ENCODE measurements around the gene CFAP46. TPM values are rescaled to one million over a fixed set of nuclear protein-coding genes. Genes with fewer than 3 reads are reported as not detected.

CFAP46 gene
- total and polyA plus RNA-seq, 2 of the 8 experiments (the other 6 are each of a cell fraction or from before 2014, with no cell fraction given), result 2.6 to 4.8 TPM

DNA sequence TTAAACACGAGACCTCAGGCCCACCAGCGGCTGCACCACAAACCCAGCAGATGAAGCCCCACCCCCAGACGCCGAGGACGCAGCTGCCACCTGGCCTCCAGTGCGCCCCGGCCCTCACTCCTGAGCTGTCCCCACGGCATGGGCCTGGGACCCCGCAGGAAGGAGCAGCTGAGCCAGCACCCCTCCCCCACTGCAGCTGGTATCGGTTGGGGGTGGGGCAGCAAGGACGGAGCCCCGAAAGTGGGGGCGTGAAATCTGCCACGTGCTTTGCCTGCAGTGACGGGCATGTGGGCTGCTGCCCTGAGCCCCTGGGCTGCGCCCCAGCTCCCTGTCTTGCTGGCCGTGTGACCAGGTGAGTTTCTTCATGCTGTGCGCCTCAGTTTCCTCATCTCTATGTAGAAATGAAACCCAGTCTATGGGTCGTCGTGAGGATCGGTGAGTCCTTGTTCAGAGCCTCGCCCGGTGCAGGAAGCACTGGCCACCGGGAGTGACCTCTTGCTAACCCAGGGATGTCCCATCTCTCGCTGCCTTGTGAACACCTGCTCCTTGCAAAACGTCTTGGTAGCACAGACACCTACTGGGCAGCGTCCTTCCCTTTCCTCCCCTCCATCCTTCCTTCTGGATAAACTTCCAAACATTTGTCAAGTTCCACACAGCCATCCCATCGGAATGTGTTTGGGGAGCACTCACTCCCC, 32.0 kb downstream of the CFAP46 start (continued):
- TF ChIP-seq, protein P1, sequence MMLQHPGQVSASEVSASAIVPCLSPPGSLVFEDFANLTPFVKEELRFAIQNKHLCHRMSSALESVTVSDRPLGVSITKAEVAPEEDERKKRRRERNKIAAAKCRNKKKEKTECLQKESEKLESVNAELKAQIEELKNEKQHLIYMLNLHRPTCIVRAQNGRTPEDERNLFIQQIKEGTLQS (IDR thresholded peaks at IDR 0.05; ENCODE audit: insufficient read depth, low read depth, low read length), result no peak
- TF ChIP-seq, protein P2, sequence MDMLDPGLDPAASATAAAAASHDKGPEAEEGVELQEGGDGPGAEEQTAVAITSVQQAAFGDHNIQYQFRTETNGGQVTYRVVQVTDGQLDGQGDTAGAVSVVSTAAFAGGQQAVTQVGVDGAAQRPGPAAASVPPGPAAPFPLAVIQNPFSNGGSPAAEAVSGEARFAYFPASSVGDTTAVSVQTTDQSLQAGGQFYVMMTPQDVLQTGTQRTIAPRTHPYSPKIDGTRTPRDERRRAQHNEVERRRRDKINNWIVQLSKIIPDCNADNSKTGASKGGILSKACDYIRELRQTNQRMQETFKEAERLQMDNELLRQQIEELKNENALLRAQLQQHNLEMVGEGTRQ (IDR thresholded peaks at IDR 0.05; ENCODE audit: low read length), result no peak
- TF ChIP-seq EZH2 (IDR thresholded peaks at IDR 0.05; ENCODE audit: low read depth, low read length, severe bottlenecking), result no peak
- no peak for TF ChIP-seq SIX5 (IDR thresholded peaks at IDR 0.05; ENCODE audit: low read depth, low read length)
- TF ChIP-seq, protein P3, sequence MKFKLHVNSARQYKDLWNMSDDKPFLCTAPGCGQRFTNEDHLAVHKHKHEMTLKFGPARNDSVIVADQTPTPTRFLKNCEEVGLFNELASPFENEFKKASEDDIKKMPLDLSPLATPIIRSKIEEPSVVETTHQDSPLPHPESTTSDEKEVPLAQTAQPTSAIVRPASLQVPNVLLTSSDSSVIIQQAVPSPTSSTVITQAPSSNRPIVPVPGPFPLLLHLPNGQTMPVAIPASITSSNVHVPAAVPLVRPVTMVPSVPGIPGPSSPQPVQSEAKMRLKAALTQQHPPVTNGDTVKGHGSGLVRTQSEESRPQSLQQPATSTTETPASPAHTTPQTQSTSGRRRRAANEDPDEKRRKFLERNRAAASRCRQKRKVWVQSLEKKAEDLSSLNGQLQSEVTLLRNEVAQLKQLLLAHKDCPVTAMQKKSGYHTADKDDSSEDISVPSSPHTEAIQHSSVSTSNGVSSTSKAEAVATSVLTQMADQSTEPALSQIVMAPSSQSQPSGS (IDR thresholded peaks at IDR 0.05; ENCODE audit: low read length), result no peak
- no peak for TF ChIP-seq SUZ12 (IDR thresholded peaks at IDR 0.05; ENCODE audit: low read length)
